Gastrocnemius medialis (tissue), 4 donors: ENCODE measurements around the gene MYO16.

Experiments used
- CTCF ChIP-seq, 5 experiments: fragments of 450-650 bp in 3 of 5; fragments of 200-600 bp in 2 of 5; sonication (generic) in 2 of 5; IDR thresholded peaks in 4 of 5; conservative IDR thresholded peaks in 1 of 5; 1 replicate in 4 of 5; 2 replicates in 1 of 5; pipeline ENCODE4 v1.5.1; 2016 to 2019; ENCODE audit warnings: antibody characterized with exemption in 5 of 5, mild to moderate bottlenecking in 3 of 5, moderate library complexity in 3 of 5
- POLR2A ChIP-seq, 2 donors: fragments of 450-650 bp; IDR thresholded peaks; one replicate each; pipeline ENCODE4 v1.6.1; 2017; ENCODE audit warnings: antibody characterized with exemption in 2 of 2, mild to moderate bottlenecking in 2 of 2, moderate library complexity in 2 of 2

- no peak for TF ChIP-seq CTCF (IDR thresholded peaks at IDR 0.05 in 4 of 5, conservative IDR thresholded peaks at IDR 0.05 in 1 of 5)
- TF ChIP-seq POLR2A (IDR thresholded peaks at IDR 0.05): no peak
Measured at GRCh38 chr13:109154966-109155761, 525.8 kb downstream of the MYO16 start.
